ENCODE measurements around the gene MLN. TPM values are rescaled to one million over a fixed set of nuclear protein-coding genes. Genes with fewer than 3 reads are reported as not detected.

Gene MLN
- total RNA-seq, 1 experiment from 2014 or later, result not detected

DNA sequence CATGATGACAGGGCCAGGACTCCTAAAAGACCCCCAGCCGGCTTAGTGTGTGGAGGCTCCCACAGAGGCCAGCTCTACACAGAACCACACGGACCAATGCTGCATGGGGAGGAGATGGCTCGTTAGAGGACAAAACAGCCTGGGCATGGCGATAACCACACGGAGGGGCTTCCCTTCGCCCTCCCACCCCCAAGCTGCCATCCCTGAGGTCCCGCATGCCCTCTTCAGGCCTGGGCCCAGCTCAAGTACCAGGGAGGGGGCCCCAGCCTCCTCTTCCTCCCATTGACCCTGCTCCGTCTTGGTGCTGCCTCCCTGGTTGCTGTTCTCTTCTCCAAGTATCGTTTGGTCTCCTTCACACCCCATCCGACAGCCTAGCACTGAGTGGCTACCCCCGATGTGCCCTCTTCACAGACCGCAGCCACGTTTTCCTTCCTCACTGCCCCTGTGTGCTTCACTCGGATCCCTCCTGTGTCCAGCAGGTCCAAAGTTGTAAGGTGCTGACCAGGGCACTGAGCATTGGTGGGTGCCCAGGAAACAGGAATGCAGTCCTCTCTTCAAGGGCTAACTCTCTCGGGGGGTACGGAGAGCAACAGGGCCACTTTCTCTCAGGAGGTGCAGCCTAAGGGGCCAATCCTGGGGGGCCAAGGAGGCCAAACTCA is 9.6 kb upstream of the MLN start:
- no peaks in the 10 kb centered on the region for H3K36me3 Mint-ChIP-seq (ENCODE audit: insufficient read depth in 1 of 3, low read depth in 3 of 3)

More for the DNA sequence above, 9.6 kb upstream of the MLN start:
- no peak overlapping the region for H4K91ac ChIP-seq (ENCODE audit: insufficient read length, low read depth, low read length)
- TF ChIP-seq, protein P1, sequence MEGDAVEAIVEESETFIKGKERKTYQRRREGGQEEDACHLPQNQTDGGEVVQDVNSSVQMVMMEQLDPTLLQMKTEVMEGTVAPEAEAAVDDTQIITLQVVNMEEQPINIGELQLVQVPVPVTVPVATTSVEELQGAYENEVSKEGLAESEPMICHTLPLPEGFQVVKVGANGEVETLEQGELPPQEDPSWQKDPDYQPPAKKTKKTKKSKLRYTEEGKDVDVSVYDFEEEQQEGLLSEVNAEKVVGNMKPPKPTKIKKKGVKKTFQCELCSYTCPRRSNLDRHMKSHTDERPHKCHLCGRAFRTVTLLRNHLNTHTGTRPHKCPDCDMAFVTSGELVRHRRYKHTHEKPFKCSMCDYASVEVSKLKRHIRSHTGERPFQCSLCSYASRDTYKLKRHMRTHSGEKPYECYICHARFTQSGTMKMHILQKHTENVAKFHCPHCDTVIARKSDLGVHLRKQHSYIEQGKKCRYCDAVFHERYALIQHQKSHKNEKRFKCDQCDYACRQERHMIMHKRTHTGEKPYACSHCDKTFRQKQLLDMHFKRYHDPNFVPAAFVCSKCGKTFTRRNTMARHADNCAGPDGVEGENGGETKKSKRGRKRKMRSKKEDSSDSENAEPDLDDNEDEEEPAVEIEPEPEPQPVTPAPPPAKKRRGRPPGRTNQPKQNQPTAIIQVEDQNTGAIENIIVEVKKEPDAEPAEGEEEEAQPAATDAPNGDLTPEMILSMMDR (conservative IDR thresholded peaks at IDR 0.05), result no peak
- H3K79me1 ChIP-seq (ENCODE audit: insufficient read depth, low read depth, low read length, poor library complexity, severe bottlenecking), result no peaks in the 10 kb centered on the region
- no peaks in the 10 kb centered on the region for H3K79me2 ChIP-seq (ENCODE audit: insufficient read depth, low read length)
- Mint-ChIP-seq H3K4me1 (peaks cover 72 to 86% of the 10 kb centered on the region in 2 experiments), H3K27ac (peak overlapping the region in 2 of 3 experiments; percentile 94 to 95; a peak in 5 of 7 replicates), H3K27me3 (ENCODE audit: low read depth) (no peaks in the 10 kb centered on the region), H3K4me3 (peak overlapping the region in 1 of 2 experiments; percentile 36; a peak in 1 of 5 replicates), H3K9me3 (no peaks in the 10 kb centered on the region; a peak in 2 of 5 replicates)
- H3K9me3 ChIP-seq (ENCODE audit: control insufficient read depth, low read depth, low read length), result no peaks in the 10 kb centered on the region
- H3K56ac ChIP-seq (ENCODE audit: insufficient read length, low read depth, low read length), result no peak overlapping the region
- no peaks in the 10 kb centered on the region for H3K27me3 ChIP-seq (ENCODE audit: insufficient read depth, low read length)
- WGBS (ENCODE audit: extremely low coverage, insufficient read length, low lambda C conversion rate), result no CpG with 5 or more reads among the region's 16 CpGs
- no peak overlapping the region for H2AK5ac ChIP-seq (ENCODE audit: insufficient read length, low read length)
- H4K8ac ChIP-seq (replicated peaks; ENCODE audit: insufficient read length, low read depth, low read length), result no peak overlapping the region
- H2BK20ac ChIP-seq (ENCODE audit: low read depth, low read length, poor library complexity, severe bottlenecking), result no peak overlapping the region
- no peak overlapping the region for H3K9ac ChIP-seq (ENCODE audit: extremely low read depth, insufficient read length, low read length)
- DNase-seq, result no peak
- no peak overlapping the region for H3K23ac ChIP-seq (ENCODE audit: insufficient read length, low read depth, low read length)
- no peak overlapping the region for H3K27ac ChIP-seq (ENCODE audit: insufficient read length, low read depth, low read length)
- H3K4me2 ChIP-seq (ENCODE audit: insufficient read depth, insufficient read length, low read length), result no peak overlapping the region
- no peak overlapping the region for H2BK120ac ChIP-seq (ENCODE audit: low read depth, low read length, poor library complexity, severe bottlenecking)
- no peak overlapping the region for H4K5ac ChIP-seq (ENCODE audit: insufficient read length, low read depth, low read length)
- peaks cover 21% of the 10 kb centered on the region; the same call in 1 of the 2 replicates for H3K4me1 ChIP-seq (ENCODE audit: insufficient read depth, low read length)
- H3T11ph ChIP-seq (ENCODE audit: low read length), result no peak overlapping the region
- H4K20me1 ChIP-seq (ENCODE audit: control insufficient read depth, insufficient read depth, insufficient read length), result no peaks in the 10 kb centered on the region
- H2BK5ac ChIP-seq (ENCODE audit: insufficient read length, low read length), result no peak overlapping the region
- H3K18ac ChIP-seq (ENCODE audit: insufficient read length, low read depth, low read length), result no peak overlapping the region
- no peak overlapping the region for H2BK12ac ChIP-seq (ENCODE audit: insufficient read length, low read depth, low read length)
- no peak overlapping the region for H2AFZ ChIP-seq (ENCODE audit: low read length)
- H3K14ac ChIP-seq (ENCODE audit: insufficient read depth, low read length), result no peak overlapping the region
- no peak overlapping the region for H3K4ac ChIP-seq (ENCODE audit: low read depth, low read length)
- no peak overlapping the region for H2BK15ac ChIP-seq (ENCODE audit: low read depth, low read length)
- H3K23me2 ChIP-seq (ENCODE audit: insufficient read length, low read depth, low read length, poor library complexity, severe bottlenecking), result no peaks in the 10 kb centered on the region

Measured in H9 (cell line).